GM19025 (cell line): ENCODE results near the gene ZBTB11.
"Not testable (repeated sequence)": the region's sequence is repeated elsewhere in the genome, so short reads cannot be mapped to it uniquely, and the experiment has no call there.

Experiments used
- ATAC-seq: cut with Tn5 transposase; IDR thresholded peaks from one replicate; pipeline ENCODE4 v1.9.1; 2021; ENCODE audit warnings: mild to moderate bottlenecking, low read depth, moderate library complexity; ENCODE audit not compliant: unreplicated experiment

ZBTB11 gene

DNA sequence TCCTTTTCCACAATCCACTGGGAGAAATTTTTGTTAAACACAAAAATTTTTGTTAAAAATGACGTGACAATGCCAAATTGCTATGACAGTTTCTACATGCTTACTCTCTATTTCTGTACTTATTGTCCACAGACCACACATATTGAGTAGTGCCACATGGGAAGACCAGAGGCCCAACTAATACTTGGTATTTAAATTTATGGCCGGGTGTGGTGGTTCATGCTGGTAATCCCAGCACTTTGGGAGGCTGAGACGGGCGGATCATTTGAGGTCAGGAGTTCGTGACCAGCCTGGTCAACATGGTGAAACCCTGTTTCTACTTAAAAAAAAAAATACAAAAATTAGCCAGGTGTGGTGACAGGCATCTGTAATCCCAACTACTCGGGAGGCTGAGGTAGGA lies 20.3 kb downstream of the ZBTB11 start:
- ATAC-seq, result no peak

DNA sequence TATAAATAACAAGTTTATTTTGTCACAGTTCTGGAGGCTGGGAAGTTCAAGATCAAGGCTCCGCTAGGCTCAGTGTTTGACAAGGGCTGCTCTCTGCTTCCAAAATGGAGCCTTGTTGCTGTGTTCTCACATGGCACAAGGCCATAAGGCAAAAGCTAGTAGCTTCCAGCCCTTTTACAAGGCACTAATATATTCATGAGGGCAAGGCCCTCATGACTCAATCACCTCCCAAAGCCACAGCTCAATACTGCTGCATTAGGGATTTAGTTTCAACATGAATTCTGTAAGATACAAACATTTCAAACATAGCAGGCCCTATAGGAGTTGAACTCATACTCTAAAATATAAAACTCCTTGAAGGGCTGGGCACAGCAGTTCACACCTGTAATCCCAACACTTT lies 30.2 kb downstream of the ZBTB11 start:
- no peak for ATAC-seq

DNA sequence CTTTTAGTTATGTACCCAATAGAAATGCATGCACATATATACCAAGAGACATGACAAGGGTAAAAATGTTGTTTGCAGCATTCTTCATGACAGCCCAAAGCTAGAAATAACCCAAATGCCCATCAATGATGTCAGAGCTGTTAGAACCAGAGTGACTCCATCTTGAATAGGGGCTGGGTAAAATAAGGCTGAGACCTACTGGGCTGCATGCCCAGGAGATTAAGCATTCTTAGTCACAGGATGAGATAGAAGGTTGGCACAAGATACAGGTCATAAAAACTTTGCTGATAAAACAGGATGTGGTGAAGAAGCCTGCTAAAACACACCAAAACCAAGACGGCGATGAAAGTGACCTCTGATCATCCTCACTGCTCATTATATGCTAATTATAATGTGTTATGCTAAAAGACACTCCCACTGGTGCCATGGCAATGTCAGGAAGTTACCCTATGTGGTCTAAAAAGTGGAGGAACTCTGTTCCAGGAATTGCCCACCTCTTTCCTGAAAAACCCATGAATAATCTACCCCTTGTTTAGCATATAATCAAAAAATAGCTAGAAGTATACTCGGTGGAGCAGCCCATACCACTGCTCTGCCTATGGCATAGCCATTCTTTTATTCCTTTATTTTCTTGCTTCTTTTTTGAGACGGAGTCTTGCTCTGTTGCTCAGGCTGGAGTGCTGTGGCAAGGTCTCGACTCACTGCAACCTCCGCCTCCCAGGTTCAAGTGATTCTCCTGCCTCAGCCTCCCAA lies 32.9 kb downstream of the ZBTB11 start:
- no peak for ATAC-seq

DNA sequence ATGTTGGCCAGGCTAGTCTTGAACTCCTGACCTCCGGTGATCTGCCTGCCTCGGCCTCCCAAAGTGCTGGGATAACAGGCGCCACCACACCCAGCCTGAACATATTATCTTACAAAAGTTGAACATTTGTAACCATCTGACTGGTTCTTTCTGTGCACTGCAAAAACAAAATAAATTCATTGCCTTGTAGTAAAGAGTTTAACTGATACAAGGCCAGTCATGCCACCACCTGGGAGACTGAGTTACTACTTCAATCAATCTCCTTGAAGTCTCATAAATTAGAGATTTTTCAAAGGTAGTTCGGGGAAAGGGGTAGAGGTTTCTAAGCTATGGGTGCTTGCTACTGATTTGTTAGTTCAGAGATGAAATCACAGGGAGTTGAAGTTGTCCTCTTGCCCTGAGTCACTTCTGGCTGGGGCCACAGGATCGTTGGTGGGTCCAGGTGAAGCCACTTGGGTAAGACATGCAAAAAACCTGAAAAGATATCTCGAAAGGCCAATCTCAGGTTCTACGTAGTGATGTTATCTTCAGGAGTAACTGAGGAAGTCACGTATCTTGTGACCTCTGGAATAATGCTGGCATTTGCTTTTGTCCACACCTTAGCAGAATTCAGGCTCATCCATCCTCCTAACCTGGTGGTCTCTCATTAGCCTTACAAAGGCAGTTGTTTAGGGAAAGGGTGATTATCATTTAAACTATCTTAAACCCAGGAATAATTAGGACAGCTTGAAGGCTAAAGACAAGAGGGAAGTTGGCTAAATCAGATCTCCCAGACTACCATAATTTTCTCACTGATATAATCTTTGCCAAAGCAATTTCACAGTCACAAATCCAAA lies 33.7 kb downstream of the ZBTB11 start:
- ATAC-seq, result no peak

DNA sequence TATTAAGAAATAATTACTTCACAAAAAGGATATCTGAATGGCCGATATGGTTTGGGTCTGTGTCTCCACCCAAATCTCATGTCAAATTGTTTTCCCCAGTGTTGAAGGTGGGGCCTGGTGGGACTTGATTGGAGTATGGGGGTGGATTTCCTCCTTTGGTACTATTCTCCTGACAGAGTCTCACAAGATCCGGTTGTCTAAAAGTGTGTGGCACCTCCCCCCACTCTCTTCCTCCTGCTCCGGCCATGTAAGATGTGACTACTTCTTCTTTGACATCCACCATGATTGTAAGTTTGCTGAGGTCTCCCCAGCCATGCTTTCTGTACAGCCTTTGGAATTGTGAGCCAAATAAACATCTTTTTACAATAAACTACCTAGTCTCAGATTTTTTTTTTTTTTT lies 34.5 kb downstream of the ZBTB11 start:
- no peak for ATAC-seq

DNA sequence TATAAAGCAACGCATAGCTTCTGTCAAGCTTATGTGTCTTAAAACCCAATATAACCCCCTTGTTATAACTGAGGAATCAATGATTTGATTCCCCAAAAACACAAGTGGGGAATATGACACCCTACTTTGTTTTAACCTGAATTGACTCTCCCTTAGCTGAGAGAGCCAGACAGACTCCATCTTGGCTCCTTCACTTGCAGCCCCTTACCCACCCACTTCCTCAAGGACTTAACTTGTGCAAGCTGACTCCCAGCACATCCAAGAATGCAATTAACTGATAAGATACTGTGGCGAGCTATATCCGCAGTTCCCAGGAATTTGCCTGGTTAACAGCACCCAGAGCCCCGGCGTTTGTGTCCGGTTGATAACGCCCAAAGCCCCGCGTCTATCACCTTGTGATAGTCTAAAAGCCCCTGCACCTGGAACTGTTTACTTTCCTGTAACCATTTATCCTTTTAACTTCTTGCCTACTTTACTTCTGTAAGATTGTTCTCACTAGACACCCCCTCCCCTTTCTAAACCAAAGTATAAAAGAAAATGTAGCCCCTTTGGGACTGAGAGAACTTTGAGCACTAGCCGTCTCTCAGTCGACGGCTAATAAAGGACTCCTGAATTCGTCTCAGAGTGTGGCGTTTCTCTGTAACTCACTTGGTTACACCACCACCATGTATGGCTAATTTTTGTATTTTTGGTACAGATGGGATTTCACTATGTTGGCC lies 35.4 kb downstream of the ZBTB11 start:
- not testable (repeated sequence) for ATAC-seq

DNA sequence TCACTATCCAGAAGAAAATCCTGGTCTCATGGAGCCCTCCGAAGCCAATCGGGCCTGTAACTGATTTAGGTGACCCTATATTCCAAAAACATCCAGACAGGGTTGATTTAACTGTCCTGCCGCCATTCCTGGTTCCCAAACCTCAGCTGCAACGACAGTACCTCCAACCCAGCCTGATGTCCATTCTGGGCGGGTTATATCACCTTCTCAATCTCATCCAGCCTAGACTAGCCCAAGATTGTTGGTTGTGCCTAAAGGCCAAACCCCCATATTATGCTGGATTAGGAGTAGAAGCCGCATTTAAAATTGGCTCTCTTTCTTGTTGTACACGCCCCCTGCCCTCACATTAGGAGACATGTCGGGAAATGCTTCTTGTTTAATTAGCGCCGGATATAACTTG lies 36.7 kb downstream of the ZBTB11 start:
- no peak for ATAC-seq

DNA sequence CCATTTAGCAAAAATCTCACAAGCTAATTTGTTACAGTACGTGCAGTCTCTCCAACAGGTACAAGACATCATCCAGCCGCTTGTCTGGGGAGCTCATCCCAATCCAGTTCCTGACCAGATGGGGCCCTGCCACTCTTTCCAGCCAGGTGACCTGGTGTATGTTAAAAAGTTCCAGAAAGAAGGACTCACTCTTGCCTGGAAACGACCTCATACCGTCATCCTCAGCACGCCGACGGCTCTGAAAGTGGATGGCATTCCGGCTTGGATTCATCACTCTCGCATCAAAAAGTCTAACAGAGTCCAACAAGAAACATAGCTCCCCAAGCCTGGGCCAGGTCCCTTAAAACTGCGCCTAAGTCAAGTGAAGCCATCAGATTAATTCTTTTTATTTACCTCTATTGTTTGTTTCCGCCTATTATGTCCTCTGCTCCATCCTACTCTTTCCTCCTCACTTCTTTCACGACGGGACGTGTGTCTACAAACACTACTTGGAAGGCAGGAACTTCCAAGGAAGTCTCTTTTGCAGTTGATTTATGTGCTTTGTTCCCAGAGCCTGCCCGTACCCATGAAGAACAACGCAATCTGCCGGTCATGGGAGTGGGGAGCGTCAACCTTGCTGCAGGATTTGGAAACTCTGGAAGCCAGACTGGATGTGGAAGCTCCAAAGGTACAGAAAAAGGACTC lies 37.5 kb downstream of the ZBTB11 start:
- ATAC-seq, result no peak

DNA sequence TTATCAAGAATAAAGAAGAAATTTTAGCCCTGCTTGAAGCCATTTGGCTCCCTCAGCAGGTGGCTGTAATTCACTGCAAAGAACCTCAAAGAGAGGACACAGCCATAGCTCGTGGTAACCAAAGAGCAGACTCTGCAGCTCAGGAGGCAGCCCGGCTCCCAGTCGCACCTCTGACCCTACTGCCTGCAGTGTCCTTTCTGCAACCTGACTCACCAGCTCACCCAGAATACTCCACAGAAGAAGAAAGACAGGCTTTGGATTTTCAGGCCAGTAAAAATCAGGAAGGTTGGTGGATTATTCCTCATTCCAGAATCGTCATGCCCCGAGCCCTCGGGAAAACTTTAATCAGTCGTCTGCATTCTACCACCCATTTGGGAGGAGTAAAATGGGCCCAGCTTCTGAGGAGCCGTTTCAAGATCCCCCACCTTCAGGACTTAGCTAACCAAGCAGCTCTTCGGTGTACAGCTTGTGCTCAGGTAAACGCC lies 38.6 kb downstream of the ZBTB11 start:
- ATAC-seq, result no peak

DNA sequence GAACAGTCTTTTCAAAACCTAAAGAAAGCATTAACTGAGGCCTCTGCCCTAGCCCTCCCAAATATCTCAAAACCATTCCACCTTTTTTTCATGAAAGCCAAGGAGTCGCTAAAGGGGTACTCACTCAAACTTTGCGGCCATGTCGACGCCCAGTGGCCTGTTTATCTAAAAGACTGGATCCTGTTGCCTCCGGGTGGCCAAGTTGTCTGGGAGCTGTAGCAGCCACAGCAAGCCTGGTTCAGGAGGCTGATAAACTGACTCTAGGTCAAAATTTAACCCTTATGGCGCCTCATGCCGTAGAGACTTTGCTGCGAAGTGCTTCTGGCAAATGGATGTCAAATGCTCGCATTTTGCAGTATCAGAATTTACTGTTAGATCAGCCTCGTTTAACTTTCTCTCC lies 39.5 kb downstream of the ZBTB11 start:
- ATAC-seq, result no peak

DNA sequence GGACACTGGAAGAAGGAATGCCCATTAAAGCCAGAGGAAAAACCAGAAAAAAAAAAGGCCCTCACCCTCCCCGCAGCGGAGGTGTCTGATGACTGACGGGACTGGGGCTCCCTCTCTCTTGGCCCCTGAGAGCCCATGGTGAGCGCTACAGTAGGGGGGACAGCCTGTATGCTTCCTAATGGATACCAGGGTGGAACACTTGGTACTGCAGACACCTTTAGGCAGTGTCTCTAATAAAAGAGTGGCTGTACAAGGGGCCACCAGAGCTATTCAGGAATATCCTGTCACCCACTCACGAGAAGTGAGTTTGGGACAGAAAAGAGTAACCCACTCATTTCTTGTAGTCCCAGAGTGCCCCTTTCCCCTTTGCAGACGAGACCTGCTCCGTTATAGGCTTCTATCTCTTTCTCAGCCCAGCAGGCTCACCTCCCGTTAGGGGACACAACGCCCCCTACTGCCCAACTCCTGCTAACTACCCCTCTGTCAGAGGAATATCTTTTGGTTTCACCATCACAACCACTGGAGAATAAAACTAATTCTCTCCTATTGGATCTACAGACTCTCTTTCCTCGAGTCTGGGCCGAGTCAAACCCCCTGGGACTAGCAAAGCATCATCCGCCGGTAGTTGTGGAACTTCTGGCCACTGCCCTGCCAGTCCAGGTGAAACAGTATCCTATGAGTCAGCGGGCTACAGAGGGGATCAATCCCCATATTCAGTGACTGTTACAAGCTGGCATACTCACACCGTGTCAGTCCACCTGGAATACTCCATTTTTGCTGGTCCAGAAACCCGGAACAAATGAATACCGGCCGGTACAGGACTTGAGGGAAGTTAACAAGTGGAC lies 40.8 kb downstream of the ZBTB11 start:
- peak; percentile 82 for ATAC-seq

DNA sequence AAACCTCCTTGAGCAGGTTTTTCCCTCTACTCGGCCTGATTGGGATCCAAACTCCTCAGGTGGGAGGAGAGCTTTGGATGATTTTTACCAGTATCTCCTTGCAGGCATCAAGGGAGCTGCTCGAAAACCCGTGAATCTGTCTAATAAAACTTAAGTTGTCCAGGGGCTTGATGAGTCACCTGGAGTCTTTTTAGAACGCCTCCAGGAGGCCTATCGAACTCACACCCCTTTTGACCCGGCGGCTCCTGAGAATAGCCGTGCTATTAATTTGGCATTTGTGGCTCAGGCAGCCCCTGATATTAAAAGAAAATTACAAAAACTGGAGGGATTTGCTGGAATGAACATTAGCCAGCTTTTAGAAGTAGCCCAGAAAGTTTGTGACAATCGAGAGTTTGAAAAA lies 41.6 kb downstream of the ZBTB11 start:
- ATAC-seq, result no peak

DNA sequence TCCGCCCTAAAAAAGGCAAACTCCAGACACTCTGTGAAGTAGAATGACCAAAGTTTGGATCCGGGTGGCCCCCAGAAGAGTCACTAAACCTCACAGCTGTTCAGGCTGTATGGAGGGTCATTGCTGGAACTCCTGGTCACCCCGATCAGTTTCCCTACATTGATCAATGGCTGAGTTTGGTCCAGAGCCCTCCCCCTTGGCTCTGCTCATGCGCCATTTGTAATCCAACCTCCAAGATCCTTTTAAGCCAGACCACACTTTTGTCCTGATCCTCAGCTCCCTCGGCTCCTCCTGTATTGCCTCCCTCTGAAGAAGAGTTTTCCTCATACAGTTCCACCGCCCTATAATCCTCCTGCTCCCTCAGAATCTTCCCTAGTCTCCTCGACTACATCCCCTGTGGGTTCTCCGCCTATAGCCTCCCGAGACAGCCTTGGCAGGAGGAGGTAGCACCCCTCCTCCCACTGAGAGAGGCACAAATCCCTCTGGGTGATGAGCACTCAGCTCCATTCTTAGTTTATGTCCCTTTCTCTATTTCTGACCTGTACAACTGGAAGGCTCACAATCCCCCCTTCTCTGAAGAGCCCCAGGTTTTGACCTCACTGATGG lies 42.2 kb downstream of the ZBTB11 start:
- ATAC-seq, result no peak

DNA sequence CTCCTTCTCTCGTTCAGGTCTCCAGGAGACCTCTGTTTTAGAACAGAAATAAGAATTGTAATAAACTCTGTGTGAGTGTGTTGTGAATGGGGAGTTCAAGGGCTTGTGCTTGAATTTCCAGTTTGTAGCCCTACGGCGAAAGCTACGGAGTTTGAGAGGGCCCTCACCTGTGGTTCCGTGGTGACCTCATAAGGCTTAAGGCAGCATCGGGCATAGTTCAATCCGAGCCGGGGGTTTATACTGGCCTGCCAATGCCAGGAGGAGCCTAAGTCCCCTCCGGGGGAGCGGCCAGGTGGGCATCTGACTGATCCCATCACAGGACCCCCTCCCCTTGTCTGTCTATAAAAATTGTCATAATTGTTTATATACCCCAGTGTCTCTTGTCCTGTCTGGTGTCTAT lies 43.7 kb downstream of the ZBTB11 start:
- ATAC-seq, result no peak

DNA sequence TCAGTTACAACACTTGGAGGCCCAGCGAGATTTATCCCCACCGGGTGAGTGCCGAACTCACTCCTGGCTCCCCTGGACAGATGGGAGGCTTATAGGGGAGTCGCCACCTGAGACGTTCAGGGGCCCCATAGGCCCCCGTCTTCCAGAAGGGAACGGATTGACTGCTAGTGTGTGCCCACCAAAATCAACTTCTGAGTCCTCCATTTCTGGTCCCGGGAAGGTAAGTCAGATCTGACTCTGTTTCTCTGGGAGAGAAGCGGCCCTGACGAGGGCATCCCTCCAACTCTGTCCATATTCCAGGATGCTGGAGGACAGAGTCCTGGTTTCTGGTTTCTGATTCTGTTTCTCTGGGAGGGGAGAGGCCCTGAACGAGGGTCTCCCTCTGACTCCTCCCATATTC lies 44.3 kb downstream of the ZBTB11 start:
- ATAC-seq, result no peak

DNA sequence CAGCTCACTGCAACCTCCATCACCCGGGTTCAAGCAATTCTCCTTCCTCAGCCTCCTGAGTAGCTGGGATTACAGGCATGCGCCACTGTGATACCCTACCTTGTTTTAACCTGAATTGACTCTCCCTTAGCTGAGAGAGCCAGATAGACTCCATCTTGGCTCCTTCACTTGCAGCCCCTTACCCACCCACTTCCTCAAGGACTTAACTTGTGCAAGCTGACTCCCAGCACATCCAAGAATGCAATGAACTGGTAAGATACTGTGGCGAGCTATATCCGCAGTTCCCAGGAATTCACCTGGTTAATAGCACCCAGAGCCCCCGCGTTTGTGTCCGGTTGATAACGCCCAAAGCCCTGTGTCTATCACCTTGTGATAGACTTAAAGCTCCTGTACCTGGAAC lies 45.0 kb downstream of the ZBTB11 start:
- not testable (repeated sequence) for ATAC-seq

DNA sequence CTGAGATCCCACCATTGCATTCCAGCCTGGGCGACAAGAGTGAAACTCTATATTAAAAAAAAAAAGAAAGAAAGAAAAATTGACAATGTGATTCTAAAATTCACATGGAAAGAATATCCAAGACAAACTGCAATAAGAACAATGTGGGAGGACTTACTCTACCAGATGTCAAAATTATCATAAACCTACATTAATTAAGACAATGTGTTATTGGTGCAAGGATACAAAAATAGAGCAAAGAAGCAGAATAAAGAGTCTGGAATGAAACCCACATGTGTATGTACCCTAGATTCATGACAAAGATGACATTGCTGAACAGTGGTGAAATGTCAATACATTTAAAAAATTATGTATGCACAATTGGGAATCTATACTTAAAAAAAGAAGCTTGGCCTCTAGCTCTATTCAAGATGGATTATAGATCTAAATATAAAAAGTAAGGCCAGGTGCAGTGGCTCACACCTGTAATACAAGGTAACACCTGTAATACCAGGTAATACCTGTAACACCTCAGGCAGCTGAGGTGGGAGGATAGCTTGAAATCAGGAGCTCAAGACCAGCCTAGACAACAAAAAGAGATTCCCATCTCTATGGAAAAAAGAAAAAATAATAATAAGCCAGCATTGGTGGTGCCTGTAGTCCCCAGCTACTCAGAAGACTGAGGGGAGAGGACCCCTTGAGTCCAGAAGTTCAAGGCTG lies 45.7 kb downstream of the ZBTB11 start:
- ATAC-seq, result no peak

DNA sequence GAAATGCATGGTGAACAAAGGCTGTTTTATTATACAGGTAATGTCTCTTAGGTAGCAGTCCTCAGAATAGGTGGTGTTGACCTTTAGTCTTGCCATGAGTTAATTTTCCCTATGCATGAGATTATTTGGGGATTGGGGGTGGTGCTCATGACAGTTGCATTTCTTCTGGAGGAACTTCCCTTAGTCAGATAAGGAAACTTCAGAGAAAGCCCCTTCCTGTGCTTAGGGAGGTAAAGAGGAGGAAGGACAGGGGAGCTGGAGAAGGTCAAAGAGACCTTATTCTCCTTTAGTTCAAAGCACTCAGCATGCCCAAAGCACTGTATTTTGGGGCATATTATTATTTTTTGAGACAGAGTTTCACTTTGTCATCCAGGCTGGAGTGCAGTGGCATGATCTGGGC lies 47.7 kb downstream of the ZBTB11 start:
- ATAC-seq, result no peak

DNA sequence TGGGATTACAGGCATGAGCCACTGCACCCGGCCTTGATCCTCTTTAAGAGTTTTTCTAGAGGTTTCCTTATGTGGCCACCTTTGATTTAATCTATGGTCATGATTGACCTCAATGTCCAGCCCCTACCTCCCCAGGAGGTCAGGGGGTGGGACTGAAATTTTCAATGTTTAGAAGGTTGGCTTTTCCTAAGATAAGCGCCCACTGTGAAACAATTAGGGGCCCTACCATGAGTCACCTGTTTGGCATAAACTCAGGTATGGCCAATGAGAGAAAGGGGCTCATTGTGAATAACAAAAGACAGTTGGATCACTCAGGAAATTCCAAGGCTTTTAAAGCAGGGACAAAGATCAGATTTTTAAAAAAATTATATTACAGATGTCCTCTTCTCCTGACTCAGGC lies 51.1 kb downstream of the ZBTB11 start:
- no peak for ATAC-seq
